Smooth muscle cell (in vitro differentiated cells): Measurements from ENCODE around the gene RAPH1. TPM values are rescaled to one million over a fixed set of nuclear protein-coding genes. Genes with fewer than 3 reads are reported as not detected.

Experiments
- DNase-seq: peaks from one replicate; lab custom pipeline; 2025; ENCODE audit not compliant: unreplicated experiment; lab: John Stamatoyannopoulos, UW
- H2AFZ ChIP-seq: fragments of 200-600 bp; sonication (generic); 2 replicates; pipeline ENCODE4 v1.6.0; 2016; ENCODE audit warnings: antibody characterized with exemption, low read depth, mild to moderate bottlenecking
- H3F3A ChIP-seq: fragments of 200-600 bp; sonication (generic); 2 replicates; pipeline ENCODE4 v1.6.0; 2017; ENCODE audit warnings: antibody characterized with exemption, low read depth
- H3K27ac ChIP-seq: fragments of 200-600 bp; sonication (generic); 2 replicates; pipeline ENCODE4 v1.5.1; 2016; ENCODE audit warnings: low read depth, mild to moderate bottlenecking
- H3K27me3 ChIP-seq: fragments of 200-600 bp; sonication (generic); 2 replicates; pipeline ENCODE4 v1.6.1; 2016; ENCODE audit warnings: low read depth, mild to moderate bottlenecking
- H3K36me3 ChIP-seq: fragments of 200-600 bp; sonication (generic); 2 replicates; pipeline ENCODE4 v1.5.1; 2016; ENCODE audit warnings: low read depth
- H3K4me1 ChIP-seq: fragments of 200-600 bp; sonication (generic); 2 replicates; pipeline ENCODE4 v1.5.1; 2016; ENCODE audit warnings: low read depth
- H3K4me2 ChIP-seq: fragments of 200-600 bp; sonication (generic); 2 replicates; pipeline ENCODE4 v1.6.0; 2016; ENCODE audit warnings: mild to moderate bottlenecking
- H3K4me3 ChIP-seq: fragments of 200-600 bp; sonication (generic); 2 replicates; pipeline ENCODE4 v1.5.1; 2016; ENCODE audit warnings: mild to moderate bottlenecking
- H3K79me2 ChIP-seq: fragments of 200-600 bp; sonication (generic); 2 replicates; pipeline ENCODE4 v1.6.0; 2016; ENCODE audit warnings: low read depth, mild to moderate bottlenecking
- H3K9ac ChIP-seq: fragments of 200-600 bp; sonication (generic); 2 replicates; pipeline ENCODE4 v1.6.0; 2016; ENCODE audit warnings: low read depth
- H3K9me3 ChIP-seq: fragments of 200-600 bp; sonication (generic); replicated peaks from 2 replicates; pipeline ENCODE4 v1.5.1; 2016; ENCODE audit warnings: low read depth
- H4K20me1 ChIP-seq: fragments of 200-600 bp; sonication (generic); 2 replicates; pipeline ENCODE4 v1.6.0; 2016; ENCODE audit warnings: low read depth
- WGBS: methylation state at CpG from one replicate; pipeline ENCODE4 v1.1.7; 2016; ENCODE audit warnings: low lambda C conversion rate; 5-methylcytosine and 5-hydroxymethylcytosine counted together
- polyA plus RNA-seq: library from polyadenylated mRNA; unstranded; fragments of >200 nt; fragmentation: Nextera tagmentation; extraction: Ambion mirVana; gene quantifications from 2 replicates; pipeline ENCODE4 v1.2.1, GENCODE V29; 2016
- total RNA-seq: library from RNA; depleted of rRNA; stranded (reverse); fragments of >200 nt; gene quantifications from 2 replicates; pipeline ENCODE4 v1.2.3, GENCODE V29; 2014
- TF ChIP-seq, protein P1 (sequence below): fragments of 200-600 bp; sonication (generic); IDR thresholded peaks from 2 replicates; pipeline ENCODE4 v1.5.1; 2017; ENCODE audit warnings: borderline replicate concordance, mild to moderate bottlenecking, antibody characterized with exemption; ENCODE audit not compliant: insufficient read depth, poor library complexity, severe bottlenecking

The RAPH1 gene
- total and polyA plus RNA-seq, 2 experiments from 2014 or later = 8.5 to 22.3 TPM

GRCh38 chr2:203453858-203454451 lies 81.1 kb downstream of the RAPH1 start:
- TF ChIP-seq, protein P1, sequence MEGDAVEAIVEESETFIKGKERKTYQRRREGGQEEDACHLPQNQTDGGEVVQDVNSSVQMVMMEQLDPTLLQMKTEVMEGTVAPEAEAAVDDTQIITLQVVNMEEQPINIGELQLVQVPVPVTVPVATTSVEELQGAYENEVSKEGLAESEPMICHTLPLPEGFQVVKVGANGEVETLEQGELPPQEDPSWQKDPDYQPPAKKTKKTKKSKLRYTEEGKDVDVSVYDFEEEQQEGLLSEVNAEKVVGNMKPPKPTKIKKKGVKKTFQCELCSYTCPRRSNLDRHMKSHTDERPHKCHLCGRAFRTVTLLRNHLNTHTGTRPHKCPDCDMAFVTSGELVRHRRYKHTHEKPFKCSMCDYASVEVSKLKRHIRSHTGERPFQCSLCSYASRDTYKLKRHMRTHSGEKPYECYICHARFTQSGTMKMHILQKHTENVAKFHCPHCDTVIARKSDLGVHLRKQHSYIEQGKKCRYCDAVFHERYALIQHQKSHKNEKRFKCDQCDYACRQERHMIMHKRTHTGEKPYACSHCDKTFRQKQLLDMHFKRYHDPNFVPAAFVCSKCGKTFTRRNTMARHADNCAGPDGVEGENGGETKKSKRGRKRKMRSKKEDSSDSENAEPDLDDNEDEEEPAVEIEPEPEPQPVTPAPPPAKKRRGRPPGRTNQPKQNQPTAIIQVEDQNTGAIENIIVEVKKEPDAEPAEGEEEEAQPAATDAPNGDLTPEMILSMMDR = peak; percentile 71
- no peak overlapping the region for H2AFZ ChIP-seq
- no peaks in the 10 kb centered on the region for H3K9me3 ChIP-seq
- peaks cover 3% of the 10 kb centered on the region for H3F3A ChIP-seq
- H4K20me1 ChIP-seq = no peaks in the 10 kb centered on the region
- H3K4me2 ChIP-seq = no peak overlapping the region
- H3K9ac ChIP-seq = no peak overlapping the region
- DNase-seq = no peak
- H3K4me3 ChIP-seq = no peak overlapping the region
- H3K79me2 ChIP-seq = no peaks in the 10 kb centered on the region
- 58% methylated on average over 1 of the region's 1 CpG for WGBS
- peaks cover 17% of the 10 kb centered on the region for H3K36me3 ChIP-seq
- peaks cover 3% of the 10 kb centered on the region for H3K4me1 ChIP-seq
- H3K27ac ChIP-seq = no peak overlapping the region
- H3K27me3 ChIP-seq = no peaks in the 10 kb centered on the region

DNA sequence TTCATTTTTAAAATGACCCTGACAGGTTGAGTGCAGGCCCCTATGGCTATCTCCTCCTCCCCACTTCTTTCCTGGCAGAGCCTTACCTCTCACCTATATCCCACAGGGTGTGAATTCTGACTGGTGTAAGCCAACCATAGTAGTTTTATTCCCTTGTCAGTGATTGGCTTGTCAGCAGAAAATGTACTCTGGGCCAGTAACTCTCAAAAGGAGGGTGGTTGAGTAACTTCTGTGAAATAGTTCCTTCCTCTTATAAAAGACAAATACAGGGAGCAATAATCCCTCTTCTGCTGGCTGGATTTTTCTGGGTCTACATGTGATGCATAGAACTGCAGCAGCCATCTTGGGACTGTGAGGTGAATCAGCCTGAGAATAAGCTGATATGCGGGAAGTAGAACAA lies 83.4 kb downstream of the RAPH1 start:
- H3K4me1 ChIP-seq = peaks cover 3% of the 10 kb centered on the region
- H3K79me2 ChIP-seq = no peaks in the 10 kb centered on the region
- peaks cover 3% of the 10 kb centered on the region for H3F3A ChIP-seq
- H3K4me3 ChIP-seq = no peak overlapping the region
- H3K9me3 ChIP-seq = no peaks in the 10 kb centered on the region
- TF ChIP-seq, protein P1 = no peak
- peaks cover 29% of the 10 kb centered on the region for H3K36me3 ChIP-seq
- peak overlapping the region; percentile 9 for H3K27ac ChIP-seq
- H3K27me3 ChIP-seq = no peaks in the 10 kb centered on the region
- 88% methylated on average over 1 of the region's 1 CpG for WGBS
- peak overlapping the region; percentile 31 for H3K4me2 ChIP-seq
- no peak overlapping the region for H3K9ac ChIP-seq
- no peak for DNase-seq
- no peak overlapping the region for H2AFZ ChIP-seq
- H4K20me1 ChIP-seq = no peaks in the 10 kb centered on the region

- H3K27me3 ChIP-seq = no peaks in the 10 kb centered on the region
- H2AFZ ChIP-seq = no peak overlapping the region
- H3K4me2 ChIP-seq = peak overlapping the region; percentile 31
- H3F3A ChIP-seq = peaks cover 3% of the 10 kb centered on the region
- H3K36me3 ChIP-seq = peaks cover 29% of the 10 kb centered on the region
- peak overlapping the region; percentile 9 for H3K27ac ChIP-seq
- no peak overlapping the region for H3K4me3 ChIP-seq
- no peaks in the 10 kb centered on the region for H4K20me1 ChIP-seq
- peaks cover 3% of the 10 kb centered on the region for H3K4me1 ChIP-seq
- TF ChIP-seq, protein P1 = no peak
- no peaks in the 10 kb centered on the region for H3K79me2 ChIP-seq
- no peaks in the 10 kb centered on the region for H3K9me3 ChIP-seq
- no peak for DNase-seq
- WGBS = 91% methylated on average over 2 of the region's 2 CpGs
- H3K9ac ChIP-seq = no peak overlapping the region
Measured at GRCh38 chr2:203451011-203451410, 84.1 kb downstream of the RAPH1 start.

GRCh38 chr2:203450561-203450960 lies 84.5 kb downstream of the RAPH1 start:
- Histone ChIP-seq H3K36me3 (peaks cover 29% of the 10 kb centered on the region), H3K79me2 (no peaks in the 10 kb centered on the region), H3K27me3 (no peaks in the 10 kb centered on the region), H3K4me2 (no peak overlapping the region), H3K27ac (no peak overlapping the region), H3K4me1 (peaks cover 3% of the 10 kb centered on the region), H3K9ac (no peak overlapping the region), H3F3A (peaks cover 3% of the 10 kb centered on the region), H3K9me3 (no peaks in the 10 kb centered on the region), H2AFZ (no peak overlapping the region), H3K4me3 (no peak overlapping the region), H4K20me1 (no peaks in the 10 kb centered on the region)
- TF ChIP-seq, protein P1 = no peak
- DNase-seq = no peak
- 92% methylated on average over 3 of the region's 3 CpGs for WGBS
